Hindlimb muscle (tissue), 1 donor: ENCODE measurements around the gene SMIM14. TPM values are rescaled to one million over a fixed set of nuclear protein-coding genes. Genes with fewer than 3 reads are reported as not detected.
A peak's percentile ranks its signal among the peaks of the same experiment; 100 is the strongest.
"Not testable (repeated sequence)": the region's sequence is repeated elsewhere in the genome, so short reads cannot be mapped to it uniquely, and the experiment has no call there.

ENCODE experiments used
- DNase-seq: peaks from one replicate; pipeline ENCODE4 v3.0.0-alpha.2; 2013
- polyA plus RNA-seq: library from polyadenylated mRNA; unstranded; fragments of 120-200 nt; gene quantifications from one replicate; pipeline ENCODE4 v1.2.1, GENCODE V29; 2013; ENCODE audit not compliant: insufficient read length

SMIM14 gene
- polyA plus RNA-seq: 15.0 TPM

- DNase-seq: peak; percentile 99
Observed at GRCh38 chr4:39638354-39639239, at the start of gene SMIM14. Gene SMIM14, minus strand, starts transcription at chr4:39638865. Its CDS starts 33,720 bp downstream, at chr4:39605145.

DNA sequence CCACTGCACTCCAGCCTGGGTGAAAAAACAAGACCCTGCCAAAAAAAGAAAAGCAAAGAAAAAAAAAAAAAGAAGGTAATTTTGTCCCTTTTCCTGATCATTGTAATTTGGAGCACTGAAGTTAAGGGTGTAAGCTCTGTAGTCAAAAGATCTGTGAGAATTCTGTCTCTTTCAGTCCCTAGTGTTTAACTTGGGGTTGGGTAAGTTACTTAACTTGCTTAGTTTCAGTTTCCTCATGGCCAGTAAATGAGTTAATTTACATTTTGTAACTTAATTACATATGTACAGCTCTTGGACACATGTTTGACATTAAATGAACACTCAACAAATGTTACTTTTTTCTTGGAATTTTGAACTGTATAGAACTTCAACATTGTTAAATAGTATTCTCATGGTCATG is 48.3 kb upstream of the SMIM14 start:
- no peak for DNase-seq

GRCh38 chr4:39685990-39686389 is 47.3 kb upstream of the SMIM14 start:
- DNase-seq: no peak

GRCh38 chr4:39682138-39682537 is 43.5 kb upstream of the SMIM14 start:
- DNase-seq: no peak

- DNase-seq: not testable (repeated sequence)
Observed at GRCh38 chr4:39681003-39681402, 42.3 kb upstream of the SMIM14 start.

DNA sequence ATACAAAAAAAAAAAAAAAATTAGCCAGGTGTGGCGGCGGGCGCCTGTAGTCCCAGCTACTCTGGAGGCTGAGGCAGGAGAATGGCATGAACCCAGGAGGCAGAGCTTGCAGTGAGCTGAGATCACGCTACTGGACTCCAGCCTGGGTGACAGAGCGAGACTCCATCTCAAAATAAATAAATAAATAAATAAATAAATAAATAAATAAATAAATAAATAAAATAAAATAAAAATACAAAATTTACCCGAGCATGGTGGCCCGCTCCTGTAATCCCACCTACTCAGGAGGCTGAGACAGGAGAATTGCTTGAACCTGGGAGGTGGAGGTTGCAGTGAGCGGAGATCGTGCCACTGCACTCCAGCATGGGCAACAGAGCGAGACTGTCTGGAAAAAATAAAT is 37.0 kb upstream of the SMIM14 start:
- DNase-seq: not testable (repeated sequence)

DNA sequence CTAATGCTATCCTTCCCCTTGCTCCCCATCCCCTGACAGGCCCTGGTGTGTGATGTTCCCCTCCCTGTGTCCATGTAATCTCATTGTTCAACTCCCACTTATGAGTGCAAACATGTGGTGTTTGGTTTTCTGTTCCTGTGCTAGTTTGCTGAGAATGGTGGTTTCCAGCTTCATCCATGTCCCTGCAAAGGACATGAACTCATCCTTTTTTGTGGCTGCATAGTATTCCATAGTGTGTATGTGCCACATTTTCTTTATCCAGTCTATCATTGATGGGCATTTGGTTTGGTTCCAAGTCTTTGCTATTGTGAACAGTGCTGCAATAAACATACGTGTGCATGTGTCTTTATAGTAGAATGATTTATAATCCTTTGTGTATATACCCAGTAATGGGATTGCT is 31.6 kb upstream of the SMIM14 start:
- not testable (repeated sequence) for DNase-seq

DNA sequence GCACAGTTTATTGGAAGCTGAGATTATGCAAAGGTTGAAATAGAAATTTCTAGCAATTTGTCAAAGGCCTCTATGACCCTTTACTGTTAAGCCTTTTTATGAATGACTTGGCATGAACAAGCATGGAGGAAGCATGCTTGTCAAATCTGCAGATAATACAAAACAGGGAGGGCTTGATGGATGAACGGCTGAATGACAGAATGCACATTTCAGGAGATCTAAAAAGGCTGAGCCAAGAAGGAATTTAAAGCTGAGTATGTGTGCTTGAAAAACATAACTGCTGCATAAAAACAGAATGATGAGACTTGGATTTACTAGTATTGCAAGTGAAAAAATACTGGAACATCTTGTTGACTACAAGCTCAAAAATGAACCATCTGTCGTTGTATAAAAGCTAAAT is 30.2 kb upstream of the SMIM14 start:
- DNase-seq: no peak

DNA sequence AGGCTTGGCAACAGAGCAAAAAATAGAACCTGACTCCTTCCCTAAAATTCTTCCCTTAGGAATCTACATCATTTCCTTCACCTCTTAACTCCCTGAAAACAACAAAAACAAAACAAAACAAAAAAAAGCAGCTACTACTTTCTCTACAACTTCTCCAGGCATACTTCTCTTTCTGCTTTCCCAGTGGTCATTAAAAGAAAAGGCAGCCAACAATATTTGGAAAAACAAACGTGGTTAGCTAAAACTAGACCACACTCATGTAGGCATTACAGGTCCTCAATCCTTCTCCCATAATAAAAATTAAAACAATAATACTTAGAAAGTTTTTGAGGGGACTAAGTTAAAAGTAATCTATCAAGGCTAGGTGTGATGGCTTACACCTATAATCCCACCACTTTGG is 29.0 kb upstream of the SMIM14 start:
- DNase-seq: no peak

DNA sequence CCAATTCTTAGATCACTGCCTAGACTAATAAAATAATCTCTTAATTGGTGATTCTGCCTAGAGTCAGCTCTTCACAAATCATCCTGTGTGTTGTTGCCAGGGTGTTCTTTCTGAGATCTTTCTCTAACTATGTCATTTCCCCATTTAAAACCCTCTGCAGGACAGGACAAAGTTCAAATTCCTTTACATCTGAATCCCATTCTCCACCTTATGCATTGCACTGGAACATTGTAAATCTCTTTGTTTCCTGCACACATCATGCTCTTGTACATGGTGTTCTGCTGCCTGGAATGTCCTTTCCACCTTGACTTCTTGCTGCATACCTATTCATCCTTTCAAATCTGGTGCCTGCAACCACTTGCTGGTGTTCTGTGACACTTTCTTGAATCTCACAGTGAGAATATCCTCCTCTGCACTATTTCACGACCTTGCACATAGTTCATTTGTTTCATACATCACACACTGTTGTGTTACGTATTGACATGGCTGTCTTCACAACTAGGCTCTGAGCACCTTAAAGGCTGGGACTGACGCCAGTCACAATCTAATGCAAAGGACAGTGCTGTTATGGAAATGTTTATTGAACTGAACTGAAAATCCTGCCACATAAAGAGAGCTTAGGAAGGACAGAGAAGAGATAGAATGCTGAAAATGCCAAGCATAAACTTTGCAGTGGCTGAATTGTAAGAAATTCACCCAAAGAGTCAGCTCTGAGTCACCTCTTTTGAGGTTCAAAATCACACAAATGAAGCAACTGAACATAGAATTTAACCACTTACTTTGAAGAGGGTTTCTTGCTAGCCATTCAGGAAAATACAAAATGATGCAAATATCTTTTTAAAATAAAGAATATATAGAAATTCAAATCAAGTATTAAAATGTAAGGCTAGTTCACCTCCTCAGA is 26.4 kb upstream of the SMIM14 start:
- no peak for DNase-seq

- DNase-seq: no peak
Observed at GRCh38 chr4:39662683-39663082, 24.0 kb upstream of the SMIM14 start.

- no peak for DNase-seq
Observed at GRCh38 chr4:39660757-39661156, 22.1 kb upstream of the SMIM14 start.

GRCh38 chr4:39660045-39660444 is 21.4 kb upstream of the SMIM14 start:
- DNase-seq: no peak

DNA sequence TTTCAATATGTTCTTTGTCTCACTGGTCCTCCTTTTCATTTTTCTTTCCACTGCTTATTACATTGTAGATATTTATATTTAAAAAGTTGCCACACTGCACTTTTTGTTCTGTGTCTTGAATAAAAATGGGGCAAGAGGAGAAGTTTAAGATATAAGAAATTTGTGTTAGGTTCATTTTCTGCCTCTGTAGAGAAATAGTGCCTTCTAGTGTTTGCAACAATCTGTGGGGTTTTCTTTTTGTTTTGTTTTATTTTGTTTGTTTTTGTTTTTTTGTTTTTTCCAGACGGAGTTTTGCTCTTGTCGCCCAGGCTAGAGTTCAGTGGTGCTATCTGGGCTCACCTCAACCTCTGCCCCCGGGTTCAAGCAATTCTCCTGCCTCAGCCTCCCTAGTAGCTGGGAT is 20.1 kb upstream of the SMIM14 start:
- no peak for DNase-seq

DNA sequence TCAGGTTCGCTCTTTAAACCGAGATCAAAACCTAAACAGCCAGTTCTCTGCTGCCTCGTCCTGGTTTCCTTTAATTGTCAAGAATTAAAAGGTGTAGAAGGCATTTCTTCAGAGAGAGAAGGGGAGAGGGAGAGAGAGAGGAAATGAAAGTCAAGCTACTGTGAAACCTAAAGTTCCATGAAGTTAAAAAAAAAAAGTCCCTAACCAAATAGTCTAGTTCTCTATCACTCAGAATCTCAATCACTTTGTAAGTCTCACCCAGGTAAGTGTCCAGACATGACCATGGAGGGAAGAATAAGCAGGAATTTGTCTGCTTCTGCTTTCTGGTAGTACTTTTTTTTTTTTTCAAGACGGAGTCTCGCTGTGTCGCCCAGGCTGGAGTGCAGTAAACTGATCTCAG is 18.8 kb upstream of the SMIM14 start:
- no peak for DNase-seq

- not testable (repeated sequence) for DNase-seq
Observed at GRCh38 chr4:39656638-39657037, 18.0 kb upstream of the SMIM14 start.

GRCh38 chr4:39655876-39656275 is 17.2 kb upstream of the SMIM14 start:
- DNase-seq: no peak

DNA sequence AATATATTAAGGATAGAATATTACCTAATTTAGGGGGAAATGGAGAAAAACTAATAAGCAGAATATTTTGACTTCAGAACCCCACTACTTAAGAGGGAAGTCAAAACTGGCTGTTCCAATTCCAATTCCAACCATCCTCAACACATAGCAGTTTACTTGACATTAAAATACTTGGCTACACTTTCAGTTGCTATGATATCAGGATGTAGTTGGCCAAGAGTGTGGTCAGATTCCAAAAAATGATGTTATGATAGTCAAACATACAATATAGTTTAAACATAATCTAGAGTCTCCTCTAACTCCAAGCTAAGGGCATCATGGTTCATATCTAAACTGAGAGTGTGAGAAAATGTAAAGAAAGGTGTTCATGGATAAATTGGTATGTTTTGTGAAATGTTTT is 16.5 kb upstream of the SMIM14 start:
- DNase-seq: no peak

DNA sequence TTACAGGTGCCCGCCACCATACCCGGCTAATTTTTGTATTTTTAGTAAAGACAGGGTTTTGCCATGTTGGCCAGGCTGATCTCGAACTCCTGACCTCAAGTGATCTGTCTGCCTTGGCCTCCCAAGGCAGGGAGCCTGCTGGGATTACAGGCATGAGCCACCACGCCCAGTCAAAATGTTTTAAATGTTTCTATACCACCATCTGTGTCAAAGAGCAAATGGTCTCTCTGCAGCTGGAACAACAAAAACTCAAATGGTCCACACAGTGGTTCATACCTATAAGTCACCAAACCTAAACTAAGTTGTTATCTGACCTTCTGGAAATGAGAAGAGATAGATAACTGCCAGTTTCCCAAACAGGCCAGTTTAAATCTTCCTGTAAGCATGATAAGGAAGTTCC is 12.9 kb upstream of the SMIM14 start:
- DNase-seq: not testable (repeated sequence)

DNA sequence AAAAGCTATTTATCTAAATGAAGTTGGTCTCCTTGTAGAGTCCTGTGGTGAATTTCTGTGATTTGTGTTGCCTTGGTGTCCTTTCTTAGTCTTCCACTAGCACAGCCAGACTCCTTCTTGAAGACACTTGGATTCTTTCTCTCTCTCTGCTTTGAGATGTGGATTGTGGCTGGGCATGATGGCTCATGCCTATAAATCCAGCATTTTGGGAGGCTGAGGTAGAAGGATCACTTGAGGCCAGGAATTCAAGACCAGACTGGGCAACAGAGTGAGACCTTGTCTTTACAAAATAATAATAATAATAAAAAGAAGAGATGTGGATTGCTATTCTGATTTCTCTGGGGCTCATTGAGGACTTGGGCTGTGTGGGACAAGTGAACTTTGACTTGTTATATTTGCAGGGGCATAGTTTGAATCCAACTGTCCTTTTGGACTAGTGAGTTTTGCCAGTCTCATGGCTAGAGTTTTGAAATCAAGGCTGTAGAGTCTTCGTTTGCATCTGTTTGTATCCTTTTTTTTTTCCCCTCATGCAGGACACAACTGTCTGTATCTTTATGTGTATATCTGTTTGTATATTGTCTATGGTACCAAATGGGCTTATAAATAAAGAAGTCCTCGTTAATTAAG is 11.1 kb upstream of the SMIM14 start:
- no peak for DNase-seq

DNA sequence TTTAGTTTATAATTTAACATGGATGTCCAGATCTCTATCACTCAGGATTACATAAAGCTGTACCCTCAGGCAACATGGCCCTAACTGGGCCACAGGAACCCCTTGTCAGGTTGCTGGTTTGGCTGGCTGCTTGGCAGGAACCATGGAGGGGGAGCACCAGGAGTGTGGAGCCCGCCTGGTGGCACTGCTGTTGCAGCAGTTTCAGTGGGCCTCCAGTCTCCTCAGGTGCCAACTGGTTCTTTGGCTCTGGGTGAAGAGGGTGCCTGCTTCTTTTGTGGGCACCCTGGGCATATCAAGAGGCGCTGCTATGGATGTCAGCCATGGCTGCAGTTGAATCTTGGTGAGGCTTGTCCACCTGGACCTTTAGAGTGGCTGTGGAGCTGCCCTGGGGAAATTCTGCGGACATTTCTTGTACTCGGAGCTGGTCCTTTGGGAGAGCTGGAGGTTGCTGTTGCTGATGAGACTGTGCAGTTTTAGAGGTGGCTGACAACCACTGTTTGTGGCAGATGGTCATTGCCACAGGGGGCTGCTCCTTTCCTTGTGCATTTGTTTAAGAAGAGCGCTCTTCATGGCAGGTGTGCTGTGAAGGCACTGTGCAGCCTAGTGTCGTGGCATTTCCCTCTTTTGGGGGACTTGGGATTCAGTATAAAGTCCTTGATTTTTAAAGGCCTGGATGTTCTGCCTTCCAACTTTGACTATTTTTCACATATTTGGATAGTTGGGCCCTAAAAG is 10.3 kb upstream of the SMIM14 start:
- DNase-seq: no peak

DNA sequence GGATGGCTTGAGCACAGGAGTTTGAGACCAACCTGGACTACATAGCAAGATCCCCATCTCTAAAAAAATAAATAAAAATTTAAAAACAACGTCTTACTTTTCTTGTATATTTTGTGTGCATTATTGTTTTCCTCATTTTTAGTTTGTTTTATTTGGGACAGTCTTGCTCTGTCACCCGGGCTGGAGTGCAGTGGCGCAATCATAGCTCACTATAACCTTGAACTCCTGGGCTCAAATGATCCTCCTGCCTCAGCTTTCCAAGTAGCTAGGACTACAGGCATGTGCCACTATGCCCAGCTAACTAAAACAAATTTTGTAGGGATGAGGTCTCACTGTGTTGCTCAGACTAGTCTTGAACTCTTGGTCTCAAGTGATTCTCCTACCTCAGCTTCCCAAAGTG is 9.5 kb upstream of the SMIM14 start:
- no peak for DNase-seq
